Measurements from ENCODE around the gene ZBTB17. TPM values are rescaled to one million over a fixed set of nuclear protein-coding genes. Genes with fewer than 3 reads are reported as not detected.

Gene ZBTB17
- total RNA-seq, 2 experiments from 2014 or later: 52.9 to 53.4 TPM

DNA sequence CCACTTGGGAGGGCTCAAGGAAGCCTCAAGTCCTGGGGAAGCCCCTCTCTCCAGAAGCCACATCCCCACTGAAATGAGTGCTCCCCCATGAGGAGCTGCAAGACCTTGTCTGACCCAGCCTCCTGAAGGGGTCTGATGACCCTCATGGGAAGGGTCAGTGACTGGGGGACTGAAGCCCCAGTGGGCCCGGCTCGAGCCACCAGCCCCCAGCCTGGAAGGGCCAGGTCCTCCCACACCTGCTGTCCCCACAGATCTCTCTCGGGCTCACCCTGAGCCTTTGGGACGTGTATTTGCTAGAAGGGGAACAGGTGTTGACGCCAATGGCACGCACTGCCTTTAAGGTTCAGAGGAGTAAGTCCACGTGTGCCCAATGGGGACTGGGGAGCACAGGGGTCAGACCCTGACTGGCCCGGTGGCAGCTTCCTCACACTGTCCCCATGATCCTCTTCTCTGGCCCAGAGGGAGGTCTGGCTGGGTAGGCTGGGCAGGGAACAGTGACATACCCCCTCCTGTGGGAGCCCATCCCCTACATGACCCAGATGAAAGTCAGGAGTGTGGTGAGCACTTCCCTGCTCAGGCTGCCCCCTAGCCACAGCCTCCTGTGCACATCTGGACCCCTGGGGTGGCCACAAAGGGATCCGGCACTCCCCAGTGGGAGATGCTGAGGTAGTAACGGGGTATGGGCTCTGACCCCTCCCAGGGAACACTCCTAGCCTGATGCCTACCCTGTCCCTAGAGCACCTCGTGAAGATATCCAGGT lies 15.7 kb upstream of the ZBTB17 start:
- POLR2A ChIA-PET: no interaction called here
- CTCF ChIA-PET (ENCODE audit: unreplicated experiment): no interaction called here
- BruUV-seq (replicated peaks): no TSS peak

DNA sequence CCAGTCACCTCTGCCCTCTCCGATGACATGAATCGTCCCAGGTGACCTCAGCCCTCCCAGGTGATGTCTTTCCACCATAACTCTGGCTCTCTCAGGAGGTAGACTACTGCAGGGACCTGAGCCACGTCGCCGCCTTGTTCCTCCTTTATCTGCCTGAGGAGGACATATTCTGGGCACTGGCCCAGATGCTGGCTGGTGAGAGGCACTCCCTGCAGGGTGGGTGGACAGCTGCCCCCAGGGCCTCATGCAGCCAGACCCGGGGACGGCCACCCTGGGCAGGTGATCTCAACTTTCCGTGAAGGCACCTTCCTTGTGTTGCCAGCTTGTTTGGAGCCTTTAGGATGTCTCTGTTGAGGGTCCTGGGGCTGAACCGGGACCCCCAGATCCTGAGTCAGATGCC lies 13.9 kb upstream of the ZBTB17 start:
- Histone ChIP-seq H3K27ac (ENCODE audit: low read depth, low read length, poor library complexity, severe bottlenecking) (no peak overlapping the region), H3K36me3 (ENCODE audit: insufficient read depth, low read length) (no peaks in the 10 kb centered on the region), H3K4me3 (ENCODE audit: low read depth, low read length, poor library complexity, severe bottlenecking) (no peak overlapping the region), H2AFZ (ENCODE audit: low read length) (no peak overlapping the region), H3K9me3 (ENCODE audit: low read length) (no peaks in the 10 kb centered on the region), H3K4me2 (ENCODE audit: low read length) (no peak overlapping the region), H3K79me2 (ENCODE audit: insufficient read depth, low read depth, low read length) (no peaks in the 10 kb centered on the region), H3K4me1 (ENCODE audit: insufficient read depth, low read length, poor library complexity, severe bottlenecking) (no peaks in the 10 kb centered on the region), H3K9me2 (ENCODE audit: insufficient read depth, low read length) (no peaks in the 10 kb centered on the region), H4K20me1 (ENCODE audit: insufficient read depth, low read length) (no peaks in the 10 kb centered on the region)
- no peak for DNase-seq (ENCODE audit: low spot score)
- CTCF ChIA-PET (ENCODE audit: unreplicated experiment): no interaction called here
- POLR2A ChIA-PET: no interaction called here
- TF ChIP-seq, protein P1, sequence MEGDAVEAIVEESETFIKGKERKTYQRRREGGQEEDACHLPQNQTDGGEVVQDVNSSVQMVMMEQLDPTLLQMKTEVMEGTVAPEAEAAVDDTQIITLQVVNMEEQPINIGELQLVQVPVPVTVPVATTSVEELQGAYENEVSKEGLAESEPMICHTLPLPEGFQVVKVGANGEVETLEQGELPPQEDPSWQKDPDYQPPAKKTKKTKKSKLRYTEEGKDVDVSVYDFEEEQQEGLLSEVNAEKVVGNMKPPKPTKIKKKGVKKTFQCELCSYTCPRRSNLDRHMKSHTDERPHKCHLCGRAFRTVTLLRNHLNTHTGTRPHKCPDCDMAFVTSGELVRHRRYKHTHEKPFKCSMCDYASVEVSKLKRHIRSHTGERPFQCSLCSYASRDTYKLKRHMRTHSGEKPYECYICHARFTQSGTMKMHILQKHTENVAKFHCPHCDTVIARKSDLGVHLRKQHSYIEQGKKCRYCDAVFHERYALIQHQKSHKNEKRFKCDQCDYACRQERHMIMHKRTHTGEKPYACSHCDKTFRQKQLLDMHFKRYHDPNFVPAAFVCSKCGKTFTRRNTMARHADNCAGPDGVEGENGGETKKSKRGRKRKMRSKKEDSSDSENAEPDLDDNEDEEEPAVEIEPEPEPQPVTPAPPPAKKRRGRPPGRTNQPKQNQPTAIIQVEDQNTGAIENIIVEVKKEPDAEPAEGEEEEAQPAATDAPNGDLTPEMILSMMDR (conservative IDR thresholded peaks at IDR 0.05; ENCODE audit: low read length): no peak
- no peak for TF ChIP-seq EZH2phosphoT487 (IDR thresholded peaks at IDR 0.05; ENCODE audit: borderline replicate concordance, low read depth, low read length)
- intact Hi-C loops (cut with micrococcal nuclease; ENCODE audit: unreplicated experiment): loop anchor here (5.0 kb wide), 1 partner anchor 172 kb away; no protein-coding TSS in a partner anchor
- BruUV-seq (replicated peaks): no TSS peak

More for the DNA sequence above, 15.7 kb upstream of the ZBTB17 start:
- TF ChIP-seq, protein P1 (conservative IDR thresholded peaks at IDR 0.05; ENCODE audit: low read length): no peak
- TF ChIP-seq EZH2phosphoT487 (IDR thresholded peaks at IDR 0.05; ENCODE audit: borderline replicate concordance, low read depth, low read length): no peak
- Histone ChIP-seq H2AFZ (ENCODE audit: low read length) (no peak overlapping the region), H3K36me3 (ENCODE audit: insufficient read depth, low read length) (no peaks in the 10 kb centered on the region), H4K20me1 (ENCODE audit: insufficient read depth, low read length) (no peaks in the 10 kb centered on the region), H3K79me2 (ENCODE audit: insufficient read depth, low read depth, low read length) (no peaks in the 10 kb centered on the region), H3K27ac (ENCODE audit: low read depth, low read length, poor library complexity, severe bottlenecking) (no peak overlapping the region), H3K4me3 (ENCODE audit: low read depth, low read length, poor library complexity, severe bottlenecking) (no peak overlapping the region), H3K4me2 (ENCODE audit: low read length) (no peak overlapping the region), H3K9me3 (ENCODE audit: low read length) (no peaks in the 10 kb centered on the region), H3K4me1 (ENCODE audit: insufficient read depth, low read length, poor library complexity, severe bottlenecking) (no peaks in the 10 kb centered on the region), H3K9me2 (ENCODE audit: insufficient read depth, low read length) (no peaks in the 10 kb centered on the region)
- DNase-seq (ENCODE audit: low spot score): no peak
- intact Hi-C loops (cut with micrococcal nuclease; ENCODE audit: unreplicated experiment): loop anchor here (5.0 kb wide), 1 partner anchor 174 kb away; no protein-coding TSS in a partner anchor

Data from OCI-LY7 (cell line).